IMR-90 (cell line): ENCODE results near the gene KDM5B. TPM values are rescaled to one million over a fixed set of nuclear protein-coding genes. Genes with fewer than 3 reads are reported as not detected.
"Not testable (repeated sequence)": the region's sequence is repeated elsewhere in the genome, so short reads cannot be mapped to it uniquely, and the experiment has no call there.

ENCODE experiments used
- ATAC-seq: fragments of 200-7000 bp; cut with Tn5 transposase; 2 replicates; pipeline ENCODE4 v1.9.1; 2020; ENCODE audit warnings: low read depth, mild to moderate bottlenecking, moderate library complexity
- BruUV-seq: library from RNA; stranded (reverse); fragments of 400-500 nt; replicated peaks from 2 replicates; lab custom pipeline; 2021; lab: Mats Ljungman, UMichigan
- CTCF ChIA-PET: fragments of 300-600 bp; formaldehyde crosslinking; extraction: SDS; loops from one replicate; lab custom pipeline; 2021; ENCODE audit warnings: antibody characterized with exemption; lab: Yijun Ruan, JAX
- POLR2A ChIA-PET: fragments of 300-600 bp; sonication (Branson Sonifier 250); formaldehyde crosslinking; loops from one replicate; lab custom pipeline; 2022; ENCODE audit warnings: antibody characterized with exemption; ENCODE audit not compliant: unreplicated experiment; lab: Charles Lee
- DNase-seq: peaks from one replicate; pipeline ENCODE4 v3.0.0; 2013
- H2AFZ ChIP-seq: replicated peaks from 2 replicates; pipeline ENCODE3; 2013; ENCODE audit warnings: low read length, mild to moderate bottlenecking; ENCODE audit not compliant: poor library complexity
- H2AK5ac ChIP-seq: 2 replicates; pipeline ENCODE4 v1.6.1; 2013; ENCODE audit warnings: low read depth, low read length, inconsistent platforms
- H2AK9ac ChIP-seq: replicated peaks from 2 replicates; pipeline ENCODE3; 2013; ENCODE audit warnings: mild to moderate bottlenecking, low read depth, low read length, moderate library complexity; ENCODE audit not compliant: poor library complexity
- H2BK120ac ChIP-seq: 2 replicates; pipeline ENCODE4 v1.6.1; 2013; ENCODE audit warnings: low read depth, low read length, inconsistent platforms
- H2BK15ac ChIP-seq: 3 replicates; pipeline ENCODE4 v1.6.1; 2013; ENCODE audit warnings: low read depth, low read length, inconsistent platforms
- H2BK20ac ChIP-seq: 2 replicates; pipeline ENCODE4 v1.6.1; 2013; ENCODE audit warnings: low read depth, mild to moderate bottlenecking, inconsistent platforms, low read length, moderate library complexity
- H2BK5ac ChIP-seq: 2 replicates; pipeline ENCODE4 v1.6.1; 2013; ENCODE audit warnings: mild to moderate bottlenecking, low read depth, low read length, inconsistent platforms; ENCODE audit not compliant: poor library complexity, severe bottlenecking
- H3K14ac ChIP-seq: replicated peaks from 2 replicates; pipeline ENCODE4 v1.6.1; 2013; ENCODE audit warnings: low read depth, low read length, inconsistent platforms
- H3K18ac ChIP-seq: 2 replicates; pipeline ENCODE4 v1.6.1; 2013; ENCODE audit warnings: low read depth, low read length, control low read depth
- H3K23ac ChIP-seq: 2 replicates; pipeline ENCODE4 v1.6.1; 2013; ENCODE audit warnings: low read depth, low read length, inconsistent platforms
- H3K27ac ChIP-seq: 2 replicates; pipeline ENCODE4 v1.5.1; 2013; ENCODE audit warnings: mild to moderate bottlenecking, control low read depth, low read length; ENCODE audit not compliant: insufficient read depth
- H3K27me3 ChIP-seq: 2 replicates; pipeline ENCODE4 v1.6.1; 2013; ENCODE audit warnings: low read length; ENCODE audit not compliant: control insufficient read depth, insufficient read depth
- H3K36me3 ChIP-seq: 2 replicates; pipeline ENCODE4 v1.6.1; 2013; ENCODE audit warnings: low read length, mixed read lengths; ENCODE audit not compliant: control insufficient read depth, insufficient read depth
- H3K4ac ChIP-seq: 2 replicates; pipeline ENCODE4 v1.6.1; 2013; ENCODE audit warnings: low read depth, low read length, inconsistent platforms
- H3K4me1 ChIP-seq: 2 replicates; pipeline ENCODE4 v1.6.1; 2013; ENCODE audit warnings: low read length, mixed read lengths; ENCODE audit not compliant: control insufficient read depth, insufficient read depth
- H3K4me2 ChIP-seq: 2 replicates; pipeline ENCODE4 v1.6.1; 2013; ENCODE audit warnings: low read depth, mild to moderate bottlenecking, control low read depth, low read length, moderate library complexity
- H3K4me3 ChIP-seq: 2 replicates; pipeline ENCODE4 v1.5.1; 2013; ENCODE audit warnings: low read depth, mild to moderate bottlenecking, control low read depth, low read length, moderate library complexity; ENCODE audit not compliant: insufficient read depth
- H3K56ac ChIP-seq: 2 replicates; pipeline ENCODE4 v1.6.1; 2013; ENCODE audit warnings: low read length, inconsistent platforms; ENCODE audit not compliant: insufficient read depth; ENCODE audit errors: extremely low read depth
- H3K79me1 ChIP-seq, 2 experiments: 2 replicates each; pipeline ENCODE4 v1.6.1; 2013; ENCODE audit warnings: low read length in 2 of 2, inconsistent platforms in 1 of 2, low read depth in 1 of 2
- H3K9ac ChIP-seq: 2 replicates; pipeline ENCODE4 v1.6.1; 2013; ENCODE audit warnings: low read depth, low read length, control low read depth
- H3K9me1 ChIP-seq: 2 replicates; pipeline ENCODE4 v1.6.1; 2013; ENCODE audit warnings: low read length, inconsistent platforms; ENCODE audit not compliant: insufficient read depth
- H3K9me3 ChIP-seq: 2 replicates; pipeline ENCODE4 v1.6.1; 2013; ENCODE audit warnings: low read length; ENCODE audit not compliant: control insufficient read depth, insufficient read depth
- H4K20me1 ChIP-seq: 2 replicates; pipeline ENCODE4 v1.6.1; 2013; ENCODE audit warnings: low read length, inconsistent platforms; ENCODE audit not compliant: insufficient read depth
- H4K5ac ChIP-seq: 2 replicates; pipeline ENCODE4 v1.6.1; 2013; ENCODE audit warnings: mild to moderate bottlenecking, low read depth, low read length, control low read depth
- H4K8ac ChIP-seq, 2 experiments: 2 replicates each; pipeline ENCODE4 v1.6.1; 2013; ENCODE audit warnings: low read depth in 2 of 2, low read length in 2 of 2, control low read depth in 1 of 2, inconsistent platforms in 1 of 2
- H4K91ac ChIP-seq: 2 replicates; pipeline ENCODE4 v1.6.1; 2013; ENCODE audit warnings: low read depth, low read length, inconsistent platforms; ENCODE audit not compliant: insufficient read depth
- WGBS, 2 experiments: methylation state at CpG; one replicate each; pipeline versions ENCODE4 v1.1.5 to v1.1.7; 2013; ENCODE audit warnings: missing lambda C conversion rate in 2 of 2; ENCODE audit not compliant: insufficient read length in 1 of 2; ENCODE audit errors: extremely low coverage in 2 of 2; 5-methylcytosine and 5-hydroxymethylcytosine counted together
- dilution Hi-C: fragments of 300-500 bp; cut with HindIII; formaldehyde crosslinking; loops from one replicate; pipeline ENCODE4 v1.14.3; 2018; ENCODE audit warnings: low sequenced_read_pairs; ENCODE audit not compliant: unreplicated experiment
- in situ Hi-C: fragments of 300-500 bp; cut with MboI; formaldehyde crosslinking; loops from 3 replicates; pipeline ENCODE4 v1.14.3; 2019; ENCODE audit warnings: low sequenced_read_pairs, inconsistent platforms, mixed read lengths
- intact Hi-C: fragments of 100-400 bp; cut with micrococcal nuclease; formaldehyde crosslinking; loops from 2 replicates; pipeline ENCODE4 v1.10.0; 2022
- polyA plus RNA-seq, 3 experiments: library from polyadenylated mRNA; depleted of rRNA; stranded (reverse); fragments of >200 nt; gene quantifications; 2 replicates each; pipeline ENCODE4 v1.2.3, GENCODE V29; 2012; ENCODE audit warnings: low replicate concordance in 1 of 3
- total RNA-seq: library from RNA; depleted of rRNA; stranded (reverse); fragments of >200 nt; gene quantifications from 2 replicates; pipeline ENCODE4 v1.2.3, GENCODE V29; 2012

Gene KDM5B
- total and polyA plus RNA-seq, 2 of the 4 experiments (the other 2 are of a cell fraction) = 28.8 to 82.1 TPM

- H3K27ac ChIP-seq, H3K9ac ChIP-seq, H3K4me1 ChIP-seq, H4K20me1 ChIP-seq, H3K9me1 ChIP-seq, H3K18ac ChIP-seq, ATAC-seq, intact Hi-C loops, H3K9me3 ChIP-seq, H2AFZ ChIP-seq, H3K79me1 ChIP-seq, H2BK20ac ChIP-seq, POLR2A ChIA-PET, BruUV-seq, H3K56ac ChIP-seq, H4K5ac ChIP-seq, CTCF ChIA-PET, H4K91ac ChIP-seq, H2BK5ac ChIP-seq, H3K36me3 ChIP-seq, H2BK120ac ChIP-seq, H2AK9ac ChIP-seq, H3K14ac ChIP-seq, DNase-seq, H3K4me2 ChIP-seq, dilution Hi-C loops, H2BK15ac ChIP-seq, H2AK5ac ChIP-seq, H3K4ac ChIP-seq, H3K4me3 ChIP-seq, H3K23ac ChIP-seq, H4K8ac ChIP-seq: not testable (repeated sequence)
- H3K27me3 ChIP-seq = peaks cover 59% of the 10 kb centered on the region
- no CpG with 5 or more reads among the region's 1 CpG for WGBS, 2 experiments
- in situ Hi-C loops = loop anchor here (5.0 to 10.0 kb wide), 3 partner anchors 219 to 527 kb away; no protein-coding TSS in a partner anchor
Measured at GRCh38 chr1:202714202-202714601, 94.0 kb downstream of the KDM5B start.
